ENCODE measurements around the gene GALNT17.

Gene GALNT17

DNA sequence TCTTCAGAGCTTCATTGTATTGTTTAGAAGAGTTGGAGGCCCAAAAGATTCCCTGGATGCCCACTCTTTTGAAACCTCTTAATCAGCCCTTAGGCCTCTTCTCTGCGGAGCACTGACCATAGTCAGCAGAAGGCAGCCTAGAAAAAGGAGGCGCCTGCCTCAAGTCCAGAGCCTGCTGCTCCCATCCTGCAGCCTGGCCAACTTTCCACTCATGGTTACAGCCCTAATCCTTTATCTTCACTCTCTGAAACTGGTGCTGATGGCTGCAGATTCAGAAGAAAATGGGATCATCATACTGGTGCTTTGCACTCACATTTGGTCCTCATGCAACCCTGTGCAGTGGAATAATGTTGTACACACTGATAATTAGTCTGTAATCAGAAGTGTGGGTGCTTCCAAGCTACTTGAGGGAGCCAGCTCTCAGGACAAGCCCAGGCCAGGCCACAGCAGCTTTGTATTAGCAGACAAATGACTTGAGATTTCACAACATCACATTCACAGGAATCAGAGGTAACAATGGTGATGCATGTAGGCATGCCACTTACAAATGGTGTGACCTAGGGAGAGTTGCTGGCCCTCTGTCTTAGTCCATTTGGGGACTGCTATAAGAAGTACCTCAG lies 272.9 kb downstream of the GALNT17 start:
- no peak for DNase-seq

DNA sequence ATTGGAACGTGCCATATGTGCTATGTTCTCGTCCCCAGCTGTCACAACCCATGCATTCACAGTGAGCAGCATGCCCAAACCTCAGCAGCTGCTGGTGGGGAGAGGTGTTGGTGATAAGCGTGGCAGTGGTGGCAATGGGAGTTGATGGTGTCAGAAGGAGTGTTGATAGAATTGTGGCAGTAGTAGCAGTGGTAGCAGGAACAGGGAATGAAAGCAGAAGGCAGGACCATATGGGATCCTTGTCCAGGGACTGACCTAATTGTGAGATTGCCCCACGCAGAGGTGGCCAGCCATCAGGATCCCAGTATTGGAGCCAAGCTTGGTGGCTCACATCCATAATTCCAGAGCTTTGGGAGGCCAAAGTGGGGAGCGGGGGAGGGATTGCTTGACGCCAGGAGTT lies 276.3 kb downstream of the GALNT17 start:
- no peak for DNase-seq

DNA sequence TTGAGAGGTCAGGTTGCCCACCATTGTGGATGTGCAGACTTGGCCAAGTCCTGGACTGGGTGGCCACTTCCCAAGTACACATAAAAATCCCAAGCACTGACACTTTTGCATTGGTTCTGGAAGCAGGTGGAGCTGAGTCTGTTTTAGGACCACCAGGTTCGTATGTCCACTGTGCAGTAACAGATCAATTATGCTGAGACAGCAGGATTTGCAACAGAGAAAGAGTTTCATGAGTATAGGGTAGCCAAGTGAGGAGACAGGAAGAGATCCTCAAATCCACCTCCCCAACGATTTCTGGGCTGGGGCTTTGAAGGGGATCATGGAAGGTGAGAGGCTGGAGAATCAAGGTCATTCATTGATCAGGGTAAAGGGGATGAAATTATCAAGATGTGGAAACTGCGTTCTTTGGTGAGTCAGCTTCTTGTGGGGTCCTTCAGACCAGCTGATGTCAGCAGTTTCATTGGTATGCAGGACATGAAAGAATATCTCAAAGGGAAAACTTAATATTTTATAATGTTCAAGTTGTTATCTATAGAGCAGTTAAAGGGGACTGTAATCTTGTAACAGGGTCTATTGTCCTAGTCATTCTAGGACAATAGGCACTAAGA lies 277.7 kb downstream of the GALNT17 start:
- no peak for DNase-seq

DNA sequence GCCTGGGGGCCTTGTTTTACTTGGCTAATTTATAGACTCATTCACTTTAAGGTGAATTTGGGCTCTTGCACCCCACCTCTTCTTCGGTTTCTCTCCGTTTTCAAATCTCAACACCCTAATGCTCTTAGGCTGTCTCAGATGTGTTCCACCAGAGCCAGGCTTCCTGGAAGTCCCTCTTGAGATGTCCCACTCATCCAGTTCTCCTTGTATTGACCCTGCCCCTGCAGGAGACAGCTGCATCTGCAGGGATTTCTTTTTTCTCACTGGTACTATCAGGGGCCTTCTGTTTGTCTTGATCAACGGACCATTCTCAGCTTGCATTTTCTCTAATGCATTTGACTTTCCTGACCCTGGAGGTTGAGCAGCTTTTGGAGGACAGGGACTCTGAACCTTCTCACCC lies 279.5 kb downstream of the GALNT17 start:
- DNase-seq, result no peak

DNA sequence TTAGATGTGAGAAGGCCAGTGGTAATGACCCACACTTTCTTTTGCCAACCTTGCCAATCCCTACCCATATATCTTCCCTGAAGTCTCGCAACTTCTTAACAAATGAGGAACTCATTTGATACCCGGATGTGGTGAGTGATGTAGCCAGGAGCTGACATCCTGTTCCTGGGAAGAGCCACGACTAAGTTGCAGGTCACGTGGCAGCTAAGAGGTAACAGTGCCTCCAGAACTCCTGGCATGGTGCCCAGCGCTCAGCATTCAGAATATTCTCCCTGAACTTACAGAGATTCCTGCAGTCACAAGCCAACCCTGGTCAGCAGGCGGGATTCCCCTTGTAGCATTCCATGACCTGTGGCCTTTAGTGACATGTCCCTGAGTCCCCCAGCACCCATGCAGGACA lies 282.5 kb downstream of the GALNT17 start:
- DNase-seq, result no peak

DNA sequence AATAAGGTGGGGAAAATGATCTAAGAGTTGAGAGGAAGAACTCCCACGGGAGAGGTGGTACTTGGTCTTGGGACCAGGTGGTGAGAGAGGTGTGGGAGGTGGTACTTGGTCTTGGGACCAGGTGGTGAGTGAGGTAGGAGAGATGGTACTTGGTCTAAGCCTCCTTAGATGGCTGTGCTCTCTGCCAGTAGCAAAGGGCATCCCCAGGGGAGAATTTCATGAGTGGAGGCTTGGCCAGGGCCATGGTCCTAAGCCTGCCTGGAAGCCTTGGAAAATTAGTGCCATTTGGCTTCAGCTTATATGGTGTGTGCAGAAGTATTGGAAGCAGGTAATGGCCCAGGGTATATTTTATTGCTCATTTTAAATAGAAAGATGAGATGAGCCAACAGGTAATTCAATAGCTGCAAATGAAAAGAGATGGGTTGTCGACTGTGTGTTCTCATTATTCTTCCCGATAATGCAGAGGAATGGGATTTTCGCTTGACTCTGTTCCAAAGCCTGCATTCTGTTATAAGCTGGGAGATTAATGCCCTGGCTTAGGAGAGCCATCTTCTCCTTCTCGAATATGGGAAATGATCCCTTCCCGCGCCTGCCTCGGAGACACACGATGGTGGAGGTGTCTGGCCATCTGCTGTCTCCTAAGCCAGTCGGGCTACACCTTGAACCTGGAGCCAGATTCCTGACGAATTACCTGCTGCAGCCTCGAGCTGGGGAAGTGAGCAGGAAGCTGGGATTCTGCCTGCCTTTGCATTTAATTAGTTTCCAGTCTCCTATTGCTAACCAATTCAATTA lies 287.8 kb downstream of the GALNT17 start:
- no peak for DNase-seq

DNA sequence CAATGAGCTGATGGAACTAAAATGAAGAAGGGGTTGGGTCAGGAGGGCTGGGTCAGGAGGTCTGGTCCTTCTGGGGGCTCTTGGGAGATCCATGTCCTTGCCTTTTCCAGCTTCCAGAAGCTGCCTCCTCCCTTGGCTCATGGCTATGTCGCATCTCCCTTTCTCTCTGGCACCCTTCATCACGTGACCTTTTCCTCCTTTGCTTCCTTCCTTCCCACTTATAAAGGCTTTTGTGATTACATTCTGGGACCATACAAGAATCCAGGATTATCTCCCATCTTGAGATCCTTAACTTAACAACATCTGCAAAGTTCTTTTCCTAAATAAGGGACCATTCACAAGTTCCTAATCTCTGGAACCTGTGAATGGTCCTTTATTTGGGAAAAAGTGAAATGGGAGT lies 290.2 kb downstream of the GALNT17 start:
- DNase-seq, result no peak

DNA sequence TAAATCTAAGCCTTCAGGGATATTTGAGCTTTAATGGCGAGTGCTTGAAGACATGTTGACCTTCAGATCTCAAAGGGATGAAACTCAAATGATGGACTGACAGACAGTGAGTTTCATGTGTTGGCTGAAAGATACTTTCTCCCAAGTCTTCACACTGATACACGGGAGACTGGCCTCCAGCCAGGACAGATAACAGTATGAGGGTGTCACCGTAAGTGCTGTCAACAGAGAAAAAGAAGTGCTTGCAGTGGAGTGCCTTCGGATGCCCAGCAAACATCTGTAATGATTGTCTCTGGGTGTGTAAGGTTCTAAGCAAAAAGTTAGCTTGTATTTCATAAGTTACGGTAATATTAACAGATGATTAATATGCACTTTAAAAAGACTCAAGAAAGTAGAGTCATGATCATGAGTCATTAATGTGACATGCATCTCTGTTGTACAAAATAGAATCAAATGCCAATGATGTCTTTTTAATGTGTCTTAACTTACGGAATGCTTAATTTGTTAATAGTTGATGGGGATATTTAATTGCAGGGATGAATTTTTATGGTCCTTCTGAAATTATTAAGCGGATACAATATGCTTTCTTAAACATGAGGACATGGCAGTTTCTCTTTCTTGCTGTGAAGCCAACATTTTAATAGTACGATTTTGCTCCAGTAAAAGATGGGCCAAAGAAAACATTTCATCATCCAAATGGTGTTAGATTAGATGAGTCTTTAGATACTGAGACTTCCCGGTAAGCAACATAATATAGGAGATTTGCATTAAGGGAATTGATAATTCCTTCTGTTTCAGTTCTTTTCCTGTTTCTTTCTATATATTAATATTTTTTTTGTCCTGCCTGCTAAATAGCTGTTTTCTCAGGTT lies 292.5 kb downstream of the GALNT17 start:
- DNase-seq, result no peak

DNA sequence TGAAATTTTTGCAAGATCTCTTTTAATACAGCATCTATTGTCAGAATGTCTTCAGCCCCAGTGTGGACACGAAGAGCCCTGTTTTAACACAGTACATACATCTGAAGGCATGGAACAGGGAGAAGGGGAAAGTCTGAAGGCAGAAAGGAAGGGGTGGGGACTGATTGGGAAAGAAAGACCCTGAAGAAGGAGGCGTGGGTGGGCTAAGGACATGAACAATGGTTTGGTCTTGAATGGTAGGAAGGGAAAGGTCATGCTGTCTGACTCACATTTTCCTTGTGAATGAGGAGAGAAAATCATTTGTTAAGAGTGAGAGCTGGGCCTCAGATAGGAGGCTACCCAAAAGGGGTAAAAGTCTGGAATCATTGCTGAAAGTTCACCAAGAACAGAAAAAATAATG lies 297.1 kb downstream of the GALNT17 start:
- DNase-seq, result no peak

DNA sequence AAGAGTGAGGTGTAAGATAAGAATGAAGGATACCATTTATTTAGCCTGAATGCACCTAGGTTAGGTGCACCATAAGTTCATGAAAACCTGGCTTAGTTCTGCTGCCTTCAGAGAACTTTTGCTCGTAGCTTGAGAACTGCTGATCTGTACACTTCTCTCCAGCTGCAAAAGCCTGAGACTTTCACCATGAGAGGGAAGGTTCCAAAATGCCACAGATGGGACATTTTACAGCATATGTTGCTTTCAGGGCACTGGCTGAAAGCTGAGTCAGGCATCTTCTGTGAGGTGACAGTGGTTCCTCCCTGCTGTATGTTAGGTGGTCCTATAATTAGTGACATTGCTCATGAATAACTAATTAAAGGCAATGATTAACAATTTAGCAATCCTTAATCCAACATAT lies 298.3 kb downstream of the GALNT17 start:
- DNase-seq, result no peak

DNA sequence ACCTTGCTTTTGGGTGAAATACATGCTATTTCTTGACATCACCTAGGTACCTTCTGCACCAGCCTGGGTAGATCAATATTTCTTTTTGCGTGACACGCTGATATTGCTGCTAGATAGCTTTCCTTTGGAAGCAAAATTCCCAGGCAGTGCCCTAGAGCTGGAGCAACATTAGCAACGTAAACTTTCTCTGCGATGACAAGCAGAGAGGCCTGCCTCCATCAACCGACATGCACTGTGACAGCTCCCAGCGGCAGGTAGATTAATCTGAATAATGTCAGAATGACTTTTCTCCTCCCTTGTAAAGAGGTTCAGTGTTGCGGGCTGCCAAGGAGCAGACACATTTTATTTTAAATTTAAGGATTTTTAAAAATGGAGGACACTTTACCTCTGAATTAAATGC lies 307.4 kb downstream of the GALNT17 start:
- no peak for DNase-seq

DNA sequence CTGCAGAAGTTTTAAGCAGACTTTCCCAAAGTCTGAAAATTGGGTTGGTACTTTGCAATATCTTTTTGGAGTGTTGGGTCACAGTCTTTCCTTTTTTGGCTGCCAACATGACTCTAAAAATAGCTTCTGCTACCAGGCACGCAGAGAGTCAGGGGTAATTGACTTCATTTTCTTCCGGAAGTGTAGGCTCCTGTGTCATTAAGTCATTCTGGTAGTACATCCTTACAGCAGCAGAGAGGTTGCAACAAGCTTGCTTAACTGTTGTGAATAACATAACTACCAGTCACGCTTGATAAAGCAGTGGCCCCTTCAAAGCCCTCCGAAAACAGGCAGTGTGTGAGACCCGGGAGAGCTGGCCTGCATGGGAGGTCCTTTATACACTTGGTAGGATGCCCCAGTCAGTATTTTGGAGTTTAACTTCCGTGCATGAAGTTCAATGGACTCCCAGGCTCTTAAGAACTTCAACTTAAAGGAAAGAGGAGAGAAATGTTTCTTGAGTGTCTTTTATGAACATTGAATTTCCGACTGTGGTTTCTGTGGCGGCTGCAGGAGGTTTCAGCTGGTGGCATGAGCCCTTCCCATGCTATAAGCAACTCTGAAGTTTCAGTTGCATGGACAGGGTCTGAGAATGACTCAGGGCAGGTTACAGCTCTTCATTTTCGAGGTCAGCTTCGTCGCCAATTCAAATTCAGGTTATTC lies 310.7 kb downstream of the GALNT17 start:
- DNase-seq, result no peak

DNA sequence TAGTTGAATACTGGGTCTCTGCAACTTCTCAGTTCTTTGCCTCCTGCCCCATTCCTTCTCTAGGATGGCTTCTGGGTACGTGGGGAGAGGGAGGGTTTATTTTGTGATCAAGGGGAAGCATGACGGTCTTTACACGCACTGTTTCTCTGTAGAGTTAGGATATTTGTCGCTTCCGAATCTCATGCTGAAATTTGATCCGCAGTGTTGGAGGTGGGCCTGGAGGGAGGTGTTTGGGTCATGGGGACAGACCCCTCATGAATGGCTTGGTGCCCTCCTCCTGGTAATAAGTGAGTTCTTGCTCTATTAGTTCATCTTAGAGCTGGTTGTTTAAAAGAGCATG lies 311.2 kb downstream of the GALNT17 start:
- no peak for DNase-seq

DNA sequence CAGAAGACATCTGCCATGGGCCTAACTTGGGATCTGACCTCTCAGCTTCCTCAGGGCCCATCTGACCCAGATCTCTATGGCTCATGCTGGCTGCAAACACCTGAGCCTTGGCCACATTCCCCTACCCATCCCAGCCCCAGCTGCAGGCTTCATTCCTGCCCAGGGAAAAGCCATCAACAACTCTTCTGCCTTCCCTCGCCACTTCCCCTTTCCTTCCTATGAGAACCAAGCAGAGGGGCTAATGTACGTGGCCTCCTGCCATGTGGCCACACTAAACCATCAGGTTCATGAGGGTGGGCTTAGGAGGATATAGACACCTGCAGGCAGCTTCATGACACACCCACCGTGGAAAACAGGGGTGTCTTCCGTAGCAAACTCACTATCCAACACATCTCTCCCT lies 312.2 kb downstream of the GALNT17 start:
- DNase-seq, result no peak

DNA sequence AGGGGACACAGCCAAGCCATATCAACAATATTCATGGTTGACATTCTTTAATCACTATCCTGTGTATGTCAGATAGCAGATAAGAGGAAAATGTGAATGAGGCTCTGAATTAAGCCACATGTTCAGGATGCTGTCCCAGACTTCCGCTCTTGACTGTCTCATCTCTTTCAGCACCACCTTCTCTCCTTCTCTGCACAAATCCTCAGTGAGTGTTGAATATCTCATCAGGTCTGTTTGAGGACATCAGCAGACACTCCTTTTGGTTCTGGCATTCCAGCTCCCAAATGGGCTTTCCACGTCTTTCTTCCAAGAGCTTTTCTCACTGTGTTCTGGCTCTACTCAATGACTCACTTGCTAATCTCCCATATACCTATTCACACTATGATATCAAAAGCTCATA lies 321.7 kb downstream of the GALNT17 start:
- no peak for DNase-seq

DNA sequence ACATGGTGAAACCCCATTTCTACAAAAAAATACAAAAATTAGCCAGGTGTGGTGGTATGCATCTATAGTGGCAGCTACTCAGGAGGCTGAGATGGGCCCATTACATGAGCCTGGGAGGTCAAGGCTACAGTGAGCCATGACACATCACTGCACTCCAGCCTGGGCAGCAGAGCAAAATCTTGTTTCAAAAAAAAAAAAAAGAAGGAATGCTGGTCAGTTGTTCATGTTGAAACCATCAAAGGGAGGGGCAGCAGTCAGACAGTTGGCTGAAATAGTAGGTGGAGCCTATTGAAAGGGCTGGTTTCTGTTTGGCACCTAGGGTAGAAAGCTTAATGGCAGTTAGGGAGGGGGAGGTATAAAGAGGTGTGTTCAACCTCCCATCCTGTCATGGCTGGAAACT lies 323.0 kb downstream of the GALNT17 start:
- no peak for DNase-seq

DNA sequence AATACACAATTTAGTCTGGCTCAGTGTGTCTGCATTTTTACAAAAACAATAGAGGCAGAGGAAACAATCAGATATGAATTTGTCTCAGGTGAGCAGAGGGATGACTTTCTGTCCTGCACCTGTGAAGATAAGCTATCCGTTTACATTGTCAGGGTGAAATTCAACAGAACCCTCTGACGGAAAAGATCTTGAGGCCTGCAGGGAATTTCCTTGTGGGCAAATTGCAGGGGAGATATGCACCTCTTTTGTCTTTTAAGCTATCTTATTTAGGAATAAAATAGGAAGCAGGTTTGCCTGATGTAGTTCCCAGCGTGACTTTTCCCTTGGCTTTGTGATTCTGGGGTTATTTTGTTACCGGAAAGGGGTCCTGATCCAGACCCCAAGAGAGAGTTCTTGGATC lies 325.1 kb downstream of the GALNT17 start:
- no peak for DNase-seq

DNA sequence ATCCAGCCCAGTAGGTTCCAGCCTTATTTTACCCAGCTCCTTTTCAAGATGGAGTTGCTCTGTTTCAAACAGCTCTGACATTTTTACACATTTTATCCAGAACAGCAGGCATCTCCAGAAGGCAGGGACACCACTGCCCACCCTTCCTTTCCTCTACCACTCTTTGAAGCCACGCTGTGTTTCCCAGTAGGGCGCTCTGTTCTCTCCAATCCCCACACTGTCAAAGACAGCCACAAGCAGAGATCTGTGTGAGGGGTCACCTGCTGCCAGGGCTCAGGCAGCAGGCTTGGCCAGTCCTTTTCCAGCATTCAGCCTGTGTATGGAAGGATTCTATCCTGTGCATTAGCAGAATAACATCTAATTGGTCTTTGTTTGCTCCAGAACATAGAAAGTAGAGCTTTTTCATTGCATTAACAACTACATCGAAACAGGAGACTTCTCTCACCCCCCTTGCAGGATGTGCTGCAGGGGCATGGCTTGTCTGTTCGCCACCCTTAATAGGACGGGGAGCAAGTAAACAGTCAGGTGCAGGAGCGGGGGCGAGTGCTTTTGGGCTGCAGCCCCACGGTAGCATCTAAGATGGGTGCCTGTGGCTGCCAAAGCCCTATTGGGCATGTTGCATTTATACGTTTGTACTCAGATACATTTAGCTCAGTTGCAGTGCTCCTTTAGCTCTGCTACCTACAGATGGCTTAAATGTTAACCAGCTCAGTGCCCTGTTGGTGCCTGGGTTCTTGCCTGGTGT lies 326.1 kb downstream of the GALNT17 start:
- DNase-seq, result no peak

DNA sequence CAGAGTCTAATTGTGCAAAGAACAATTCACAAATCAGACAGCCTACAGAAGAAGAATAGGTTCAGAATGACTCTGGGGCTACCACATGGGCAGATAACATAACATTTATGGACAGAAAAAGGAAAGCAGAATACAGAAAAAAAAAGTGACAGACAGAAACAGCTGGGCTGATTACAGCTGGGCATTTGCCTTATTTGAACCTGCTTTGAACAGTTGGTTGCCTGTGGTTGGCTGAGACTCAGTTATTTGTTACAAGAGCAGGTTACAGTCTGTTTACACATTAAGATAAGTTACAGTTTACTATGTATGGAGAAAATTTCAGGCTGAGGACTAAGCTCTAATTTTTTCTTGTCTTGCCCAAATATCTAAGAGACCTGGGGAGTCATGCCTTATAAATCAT lies 327.2 kb downstream of the GALNT17 start:
- no peak for DNase-seq

DNA sequence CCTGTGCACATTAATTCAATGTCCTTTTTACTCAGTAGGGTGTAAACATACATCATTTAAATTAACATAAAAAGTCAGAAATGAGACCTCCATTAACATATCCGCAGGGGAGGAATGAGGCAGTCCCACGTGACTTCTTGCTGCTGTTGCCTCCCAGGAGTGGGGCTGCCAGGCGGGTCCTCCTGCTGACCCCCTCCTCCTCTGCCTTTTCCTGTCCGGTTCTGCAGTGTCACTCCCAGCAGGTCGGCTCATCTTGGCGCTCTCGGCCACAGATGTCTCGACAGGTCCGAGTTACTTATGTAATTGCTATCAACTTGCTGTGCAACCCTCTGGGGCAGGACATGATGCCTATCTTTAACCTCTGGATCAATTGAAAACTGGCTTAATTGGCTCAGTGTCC lies 329.6 kb downstream of the GALNT17 start:
- no peak for DNase-seq

DNA sequence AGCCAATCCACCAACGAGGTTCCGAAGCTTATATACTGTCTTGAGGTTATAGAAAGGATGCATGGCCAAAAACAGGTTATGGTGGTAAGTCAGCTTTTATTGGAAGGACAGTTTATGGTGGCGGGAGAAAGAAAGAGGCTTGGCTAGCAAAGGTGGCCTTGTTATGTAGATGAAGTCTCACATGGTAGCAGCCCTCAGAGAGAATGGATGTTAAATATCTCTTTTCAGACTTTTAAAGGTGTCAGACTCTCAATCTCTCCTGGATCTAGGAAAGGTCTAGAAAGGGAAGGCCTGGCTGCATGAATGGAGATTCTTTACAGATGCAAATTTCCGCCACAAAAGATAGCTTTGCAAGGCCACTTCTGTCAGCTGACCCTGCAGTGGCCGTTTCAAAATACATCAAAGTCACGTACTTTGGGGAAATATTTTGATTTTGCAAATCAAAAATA lies 333.8 kb downstream of the GALNT17 start:
- DNase-seq, result no peak
